ENCODE measurements around the gene KRT76.
A peak's percentile ranks its signal among the peaks of the same experiment; 100 is the strongest.
"Not testable (repeated sequence)": the region's sequence is repeated elsewhere in the genome, so short reads cannot be mapped to it uniquely, and the experiment has no call there.

The KRT76 gene

GRCh38 chr12:52796839-52797528 lies 19.8 kb upstream of the KRT76 start:
- DNase-seq (ENCODE audit: low read depth) = no peak
- TF ChIP-seq, protein P1, sequence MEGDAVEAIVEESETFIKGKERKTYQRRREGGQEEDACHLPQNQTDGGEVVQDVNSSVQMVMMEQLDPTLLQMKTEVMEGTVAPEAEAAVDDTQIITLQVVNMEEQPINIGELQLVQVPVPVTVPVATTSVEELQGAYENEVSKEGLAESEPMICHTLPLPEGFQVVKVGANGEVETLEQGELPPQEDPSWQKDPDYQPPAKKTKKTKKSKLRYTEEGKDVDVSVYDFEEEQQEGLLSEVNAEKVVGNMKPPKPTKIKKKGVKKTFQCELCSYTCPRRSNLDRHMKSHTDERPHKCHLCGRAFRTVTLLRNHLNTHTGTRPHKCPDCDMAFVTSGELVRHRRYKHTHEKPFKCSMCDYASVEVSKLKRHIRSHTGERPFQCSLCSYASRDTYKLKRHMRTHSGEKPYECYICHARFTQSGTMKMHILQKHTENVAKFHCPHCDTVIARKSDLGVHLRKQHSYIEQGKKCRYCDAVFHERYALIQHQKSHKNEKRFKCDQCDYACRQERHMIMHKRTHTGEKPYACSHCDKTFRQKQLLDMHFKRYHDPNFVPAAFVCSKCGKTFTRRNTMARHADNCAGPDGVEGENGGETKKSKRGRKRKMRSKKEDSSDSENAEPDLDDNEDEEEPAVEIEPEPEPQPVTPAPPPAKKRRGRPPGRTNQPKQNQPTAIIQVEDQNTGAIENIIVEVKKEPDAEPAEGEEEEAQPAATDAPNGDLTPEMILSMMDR (IDR thresholded peaks at IDR 0.05; ENCODE audit: insufficient read depth, low read depth, low read length, missing control alignments) = no peak
- no peak overlapping the region for H3K4me3 ChIP-seq (ENCODE audit: low read length)

DNA sequence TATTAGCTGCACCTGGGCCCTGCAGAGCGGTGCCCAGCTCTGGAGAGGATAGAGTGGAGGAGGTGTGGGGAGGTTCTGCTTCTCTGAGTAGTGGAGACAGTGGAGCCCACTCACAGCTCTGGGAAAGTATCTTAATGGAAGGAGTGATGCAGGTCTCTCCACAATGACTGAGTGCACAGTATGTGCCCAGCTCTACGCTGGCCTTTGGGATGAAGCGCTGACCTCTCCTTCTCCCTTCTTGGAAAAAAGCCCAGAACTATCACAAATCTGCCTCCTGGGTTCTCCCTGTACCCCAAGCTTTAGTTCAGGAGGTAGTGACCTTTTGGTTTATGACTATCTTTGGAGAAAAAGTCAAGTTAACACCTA lies 19.3 kb upstream of the KRT76 start:
- TF ChIP-seq, protein P1 (IDR thresholded peaks at IDR 0.05; ENCODE audit: insufficient read depth, low read depth, low read length, missing control alignments) = no peak
- no peak overlapping the region for H3K4me3 ChIP-seq (ENCODE audit: low read length)
- DNase-seq (ENCODE audit: low read depth) = no peak

DNA sequence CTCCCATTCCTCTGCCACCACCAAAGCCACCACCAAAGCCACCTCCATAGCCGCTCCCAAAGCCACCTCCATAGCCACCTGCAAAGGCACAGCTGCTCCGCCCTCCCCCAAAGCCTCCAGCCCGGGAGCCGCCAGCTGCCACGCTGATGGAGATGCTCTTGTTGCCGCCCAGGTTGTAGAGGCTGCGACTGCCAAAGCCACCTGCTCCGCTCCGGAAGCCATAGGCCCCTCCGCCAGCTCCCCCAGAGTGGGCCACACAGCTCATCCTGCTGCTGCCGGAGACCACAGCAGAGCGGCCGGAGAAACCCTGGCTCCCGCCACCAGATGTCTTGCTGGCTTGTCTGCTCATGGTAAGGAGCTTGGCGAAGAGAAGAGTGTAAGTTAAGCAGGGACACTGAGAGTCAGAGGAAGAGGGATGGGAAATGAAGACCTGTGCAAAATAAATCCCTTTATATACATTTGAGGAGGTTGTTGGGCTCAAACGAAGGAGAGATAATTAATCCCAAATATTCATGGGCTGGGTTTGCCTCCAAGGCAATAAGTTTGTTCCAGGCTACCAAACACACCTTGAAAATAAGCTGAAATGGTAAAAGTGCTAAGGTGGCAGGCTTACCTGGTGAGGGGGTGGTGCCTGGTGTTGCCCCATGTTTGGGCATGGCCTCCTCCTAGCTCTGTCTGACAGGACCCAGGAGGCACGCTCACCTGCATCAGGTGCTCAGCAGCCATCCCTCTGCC lies 18.7 kb upstream of the KRT76 start, which contains the start of gene KRT3:
Gene KRT3 (minus strand): TSS at position 424 of the 735 bp plus-strand sequence. CDS start 75 bp downstream, at position 349.
- no peak for DNase-seq (ENCODE audit: low read depth)
- no peak within 1 kb of the TSS for H3K4me3 ChIP-seq (ENCODE audit: low read length)
- TF ChIP-seq, protein P1 (IDR thresholded peaks at IDR 0.05; ENCODE audit: insufficient read depth, low read depth, low read length, missing control alignments) = no peak

- H3K4me3 ChIP-seq (ENCODE audit: low read length); DNase-seq (ENCODE audit: low read depth): not testable (repeated sequence)
Measured at GRCh38 chr12:52795332-52795674, 18.2 kb upstream of the KRT76 start.

DNA sequence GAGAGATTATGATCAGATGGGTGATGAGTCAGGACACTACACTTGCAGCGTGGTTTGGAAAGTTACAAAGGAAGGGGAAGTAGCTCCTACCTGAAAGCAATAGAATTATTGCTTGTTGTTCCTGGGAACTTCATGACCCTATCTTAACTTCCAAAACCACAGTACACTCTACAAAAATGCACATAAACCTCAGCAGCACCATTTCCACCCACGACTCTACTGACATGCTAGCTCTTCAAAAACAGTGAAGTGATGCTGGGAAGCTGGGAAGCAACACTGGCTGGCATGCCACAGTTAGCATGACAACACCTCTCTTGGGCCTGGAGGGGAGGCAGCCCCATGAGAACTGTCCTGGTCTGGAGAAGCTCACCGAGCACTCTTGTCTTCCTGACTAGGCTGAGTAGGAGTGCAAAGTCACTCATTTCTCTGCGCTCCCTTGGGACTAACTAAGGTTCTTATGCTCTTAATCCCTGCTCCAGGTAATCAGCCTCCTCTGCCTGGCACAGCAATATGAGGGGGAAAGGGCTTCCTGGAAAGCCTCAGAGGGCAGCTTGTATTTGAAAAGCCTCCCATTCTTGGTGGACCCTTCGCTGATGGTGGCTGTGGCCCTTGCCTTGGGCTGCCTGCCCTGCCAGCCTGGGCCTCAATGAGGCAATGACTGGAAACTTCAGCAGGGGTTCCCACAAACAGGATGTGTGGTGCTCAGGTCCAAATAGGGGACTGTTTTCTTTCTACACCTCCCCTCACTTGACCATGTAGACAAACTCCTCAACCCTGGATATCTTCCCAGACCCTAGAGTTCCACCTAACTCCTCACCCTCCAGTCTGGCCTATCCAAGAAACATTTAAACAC lies 17.6 kb upstream of the KRT76 start:
- DNase-seq (ENCODE audit: low read depth) = peak; percentile 26
- TF ChIP-seq, protein P1 (IDR thresholded peaks at IDR 0.05; ENCODE audit: insufficient read depth, low read depth, low read length, missing control alignments) = no peak
- H3K4me3 ChIP-seq (ENCODE audit: low read length) = no peak overlapping the region

GRCh38 chr12:52792185-52793029 lies 15.3 kb upstream of the KRT76 start:
- no peak overlapping the region for H3K4me3 ChIP-seq (ENCODE audit: low read length)
- TF ChIP-seq, protein P1 (IDR thresholded peaks at IDR 0.05; ENCODE audit: insufficient read depth, low read depth, low read length, missing control alignments) = no peak
- DNase-seq (ENCODE audit: low read depth) = no peak

Measured in epithelial cell of esophagus (primary cell).